ENCODE measurements around the gene NOL12.

NOL12 gene

GRCh38 chr22:37739035-37739434, 52.9 kb downstream of the NOL12 start:
- Histone ChIP-seq H3K27me3 (no peaks in the 10 kb centered on the region), H3K4me1 (peaks cover 0 to 13% (median 10%) of the 10 kb centered on the region in 4 donors), H3K27ac (no peak overlapping the region), H3K36me3 (no peaks in the 10 kb centered on the region), H3K9me3 (no peaks in the 10 kb centered on the region), H3K4me3 (no peak overlapping the region)
- peak in 1 of 2 donors; percentile 58 for DNase-seq
- TF ChIP-seq, protein P1, sequence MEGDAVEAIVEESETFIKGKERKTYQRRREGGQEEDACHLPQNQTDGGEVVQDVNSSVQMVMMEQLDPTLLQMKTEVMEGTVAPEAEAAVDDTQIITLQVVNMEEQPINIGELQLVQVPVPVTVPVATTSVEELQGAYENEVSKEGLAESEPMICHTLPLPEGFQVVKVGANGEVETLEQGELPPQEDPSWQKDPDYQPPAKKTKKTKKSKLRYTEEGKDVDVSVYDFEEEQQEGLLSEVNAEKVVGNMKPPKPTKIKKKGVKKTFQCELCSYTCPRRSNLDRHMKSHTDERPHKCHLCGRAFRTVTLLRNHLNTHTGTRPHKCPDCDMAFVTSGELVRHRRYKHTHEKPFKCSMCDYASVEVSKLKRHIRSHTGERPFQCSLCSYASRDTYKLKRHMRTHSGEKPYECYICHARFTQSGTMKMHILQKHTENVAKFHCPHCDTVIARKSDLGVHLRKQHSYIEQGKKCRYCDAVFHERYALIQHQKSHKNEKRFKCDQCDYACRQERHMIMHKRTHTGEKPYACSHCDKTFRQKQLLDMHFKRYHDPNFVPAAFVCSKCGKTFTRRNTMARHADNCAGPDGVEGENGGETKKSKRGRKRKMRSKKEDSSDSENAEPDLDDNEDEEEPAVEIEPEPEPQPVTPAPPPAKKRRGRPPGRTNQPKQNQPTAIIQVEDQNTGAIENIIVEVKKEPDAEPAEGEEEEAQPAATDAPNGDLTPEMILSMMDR (IDR thresholded peaks at IDR 0.05), result no peak
- intact Hi-C loops (cut with DNase I; ENCODE audit: low total_unique reads), result no loop called here

- Histone ChIP-seq H3K4me3 (no peak overlapping the region), H3K9me3 (no peaks in the 10 kb centered on the region), H3K27me3 (no peaks in the 10 kb centered on the region), H3K27ac (no peak overlapping the region), H3K36me3 (no peaks in the 10 kb centered on the region), H3K4me1 (peaks cover 0 to 13% (median 10%) of the 10 kb centered on the region in 4 donors)
- intact Hi-C loops (cut with DNase I; ENCODE audit: low total_unique reads), result no loop called here
- TF ChIP-seq, protein P1 (IDR thresholded peaks at IDR 0.05), result no peak
- DNase-seq, result peak in 1 of 2 donors; percentile 44
These were observed 53.5 kb downstream of the NOL12 start for GRCh38 chr22:37739611-37740049.

DNA sequence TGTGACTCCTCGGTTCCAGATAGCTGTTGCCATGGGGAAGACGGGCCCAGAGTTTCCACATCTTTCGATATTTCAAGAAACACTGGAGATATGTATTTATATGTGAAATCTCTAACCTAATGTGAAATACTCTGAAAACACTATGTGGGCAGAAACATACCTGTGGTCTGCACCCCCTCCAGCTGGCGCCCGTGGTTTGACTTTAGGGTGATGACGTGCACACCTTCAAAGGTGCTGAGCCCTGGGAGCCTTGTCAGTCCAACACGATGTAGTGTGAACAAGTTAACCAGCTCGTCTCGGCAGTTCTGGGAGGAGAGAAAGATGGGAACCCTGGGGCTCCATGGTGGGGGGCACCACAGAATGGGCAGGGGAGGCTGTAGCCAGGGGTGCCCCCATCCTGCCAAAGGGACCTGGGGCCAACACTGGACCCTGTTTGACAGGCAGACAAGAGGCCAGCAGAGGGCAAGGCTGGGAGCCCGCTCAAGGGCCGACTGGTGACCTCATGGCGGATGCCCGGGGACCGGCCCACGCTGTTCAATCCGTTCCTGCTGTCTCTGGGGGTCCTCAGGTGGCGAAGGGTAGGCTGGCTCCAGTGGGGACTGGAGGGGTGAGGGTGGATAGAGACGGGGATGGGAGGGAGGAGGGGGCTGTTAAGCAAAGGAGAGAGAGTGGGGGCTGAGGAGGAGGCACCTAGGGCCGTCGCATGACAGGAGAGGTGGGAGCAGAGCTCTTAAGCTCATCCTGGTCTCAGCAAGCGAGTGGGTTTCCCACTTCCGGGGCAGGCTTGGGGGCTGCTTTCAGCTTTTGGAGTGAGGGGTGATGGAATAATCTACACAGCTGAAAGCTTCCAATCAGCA, 54.5 kb downstream of the NOL12 start:
- no peak for DNase-seq
- intact Hi-C loops (cut with DNase I; ENCODE audit: low total_unique reads), result no loop called here
- H3K27me3 ChIP-seq, result no peaks in the 10 kb centered on the region
- H3K9me3 ChIP-seq, result no peaks in the 10 kb centered on the region
- no peak overlapping the region for H3K27ac ChIP-seq
- no peaks in the 10 kb centered on the region for H3K36me3 ChIP-seq
- H3K4me1 ChIP-seq, result peaks cover 0 to 18% (median 15%) of the 10 kb centered on the region in 4 donors
- TF ChIP-seq, protein P1 (IDR thresholded peaks at IDR 0.05), result no peak
- H3K4me3 ChIP-seq, result no peak overlapping the region

- Histone ChIP-seq H3K4me3 (no peak overlapping the region), H3K9me3 (no peaks in the 10 kb centered on the region), H3K4me1 (peaks cover 0 to 18% (median 15%) of the 10 kb centered on the region in 4 donors), H3K36me3 (no peaks in the 10 kb centered on the region), H3K27me3 (no peaks in the 10 kb centered on the region), H3K27ac (no peak overlapping the region)
- TF ChIP-seq, protein P1 (IDR thresholded peaks at IDR 0.05), result no peak
- DNase-seq, result peak; percentile 88 to 91
- intact Hi-C loops (cut with DNase I; ENCODE audit: low total_unique reads), result no loop called here
These were observed 55.2 kb downstream of the NOL12 start for GRCh38 chr22:37741312-37741795.

DNA sequence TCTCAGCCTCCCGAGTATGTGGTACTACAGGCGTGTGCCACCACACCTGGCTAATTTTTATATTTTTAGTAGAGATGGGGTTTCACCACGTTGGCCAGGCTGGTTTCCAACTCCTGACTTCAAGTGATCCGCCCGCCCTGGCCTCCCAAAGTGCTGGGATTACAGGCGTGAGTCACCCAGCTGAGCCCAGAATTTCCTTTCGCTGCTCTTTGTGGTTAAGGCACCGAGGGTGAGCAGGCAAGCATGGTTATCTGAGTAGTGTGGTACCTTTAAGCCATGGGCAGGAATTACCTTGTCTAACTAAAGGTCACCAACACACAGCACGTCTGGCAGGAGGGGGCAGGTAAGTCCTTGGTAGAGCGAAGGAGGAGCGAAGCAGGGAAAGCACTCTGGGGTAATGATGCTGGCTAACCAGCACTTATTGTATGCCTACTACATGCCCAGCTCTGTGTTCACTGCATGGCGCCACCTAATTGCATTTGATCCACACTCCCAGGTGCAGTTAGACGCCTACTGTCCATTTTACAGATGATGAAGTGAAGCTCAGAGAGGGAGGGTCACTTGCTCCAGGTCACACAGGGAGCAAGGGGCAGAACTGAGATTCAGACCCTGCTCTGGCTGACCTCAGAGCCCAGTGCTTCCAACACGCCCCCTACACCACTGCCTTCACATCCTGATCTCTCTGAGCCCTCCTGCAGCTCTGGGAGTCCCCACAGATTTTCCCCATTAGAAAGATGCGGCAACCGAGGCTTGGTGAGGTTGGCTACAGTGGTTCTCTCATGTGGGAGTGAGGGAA, 56.4 kb downstream of the NOL12 start:
- Histone ChIP-seq H3K4me1 (peaks cover 0 to 27% (median 22%) of the 10 kb centered on the region in 4 donors), H3K4me3 (no peak overlapping the region), H3K9me3 (no peaks in the 10 kb centered on the region), H3K27me3 (no peaks in the 10 kb centered on the region), H3K27ac (no peak overlapping the region), H3K36me3 (no peaks in the 10 kb centered on the region)
- TF ChIP-seq, protein P1 (IDR thresholded peaks at IDR 0.05), result no peak
- intact Hi-C loops (cut with DNase I; ENCODE audit: low total_unique reads), result no loop called here
- DNase-seq, result peak in 1 of 2 donors; percentile 44

Measured in tibial artery (tissue), 4 donors.